Breast epithelium (tissue), 4 donors: ENCODE data around the gene DNAJC9. TPM values are rescaled to one million over a fixed set of nuclear protein-coding genes. Genes with fewer than 3 reads are reported as not detected.

Source experiments
- DNase-seq, 2 donors: peaks; one replicate each; pipeline ENCODE4 v3.0.0-alpha.2; 2019; ENCODE audit warnings: low spot score in 2 of 2
- H3K27ac ChIP-seq, 2 donors: fragments of 200-600 bp; sonication (generic) in 1 of 2; one replicate each; pipeline ENCODE4 v1.5.1; 2016 to 2019; ENCODE audit warnings: mild to moderate bottlenecking in 1 of 2
- H3K27me3 ChIP-seq, 2 donors: fragments of 200-600 bp; sonication (generic) in 1 of 2; one replicate each; pipeline versions ENCODE4 v1.5.1 to v1.6.0; 2017 to 2019; ENCODE audit warnings: control low read depth in 1 of 2, mild to moderate bottlenecking in 1 of 2
- H3K36me3 ChIP-seq: fragments of 200-600 bp; one replicate; pipeline ENCODE4 v1.5.1; 2019
- H3K4me1 ChIP-seq, 2 donors: fragments of 200-600 bp; sonication (generic); one replicate each; pipeline ENCODE4 v1.5.1; 2016 to 2019; ENCODE audit warnings: control low read depth in 1 of 2
- H3K4me3 ChIP-seq, 3 donors: fragments of 200-600 bp; sonication (generic); 1 replicate in 2 of 3; 2 replicates in 1 of 3; pipeline ENCODE4 v1.5.1; 2016 to 2019; ENCODE audit warnings: mild to moderate bottlenecking in 3 of 3, moderate library complexity in 2 of 3
- H3K9me3 ChIP-seq, 2 donors: fragments of 200-600 bp; sonication (generic) in 1 of 2; one replicate each; pipeline ENCODE4 v1.5.1; 2016 to 2019; ENCODE audit warnings: control low read depth in 1 of 2
- POLR2A ChIP-seq: fragments of 450-650 bp; IDR thresholded peaks from one replicate; pipeline ENCODE4 v1.6.1; 2016; ENCODE audit warnings: antibody characterized with exemption, mild to moderate bottlenecking, moderate library complexity
- POLR2AphosphoS5 ChIP-seq, 3 donors: sonication (generic); formaldehyde crosslinking; IDR thresholded peaks; one replicate each; pipeline ENCODE4 v1.6.1; 2017; ENCODE audit warnings: antibody characterized with exemption in 3 of 3
- intact Hi-C: fragments of 100-400 bp; cut with DNase I; formaldehyde crosslinking; loops from one replicate; pipeline ENCODE4 v1.15.1; 2023; ENCODE audit warnings: low total_unique reads
- total RNA-seq, 3 donors: library from RNA; depleted of rRNA; stranded (reverse); fragments of >200 nt; gene quantifications; one replicate each; pipeline ENCODE4 v1.1.0, GENCODE V29; 2016
- TF ChIP-seq, protein P1 (sequence below), 3 donors: fragments of 450-650 bp; IDR thresholded peaks; one replicate each; pipeline ENCODE4 v1.5.1; 2016 to 2017; ENCODE audit warnings: antibody characterized with exemption in 3 of 3, mild to moderate bottlenecking in 3 of 3, moderate library complexity in 3 of 3

DNAJC9 gene
- total RNA-seq, 3 donors from 2014 or later, result 17.3 to 24.3 (median 19.0) TPM

DNA sequence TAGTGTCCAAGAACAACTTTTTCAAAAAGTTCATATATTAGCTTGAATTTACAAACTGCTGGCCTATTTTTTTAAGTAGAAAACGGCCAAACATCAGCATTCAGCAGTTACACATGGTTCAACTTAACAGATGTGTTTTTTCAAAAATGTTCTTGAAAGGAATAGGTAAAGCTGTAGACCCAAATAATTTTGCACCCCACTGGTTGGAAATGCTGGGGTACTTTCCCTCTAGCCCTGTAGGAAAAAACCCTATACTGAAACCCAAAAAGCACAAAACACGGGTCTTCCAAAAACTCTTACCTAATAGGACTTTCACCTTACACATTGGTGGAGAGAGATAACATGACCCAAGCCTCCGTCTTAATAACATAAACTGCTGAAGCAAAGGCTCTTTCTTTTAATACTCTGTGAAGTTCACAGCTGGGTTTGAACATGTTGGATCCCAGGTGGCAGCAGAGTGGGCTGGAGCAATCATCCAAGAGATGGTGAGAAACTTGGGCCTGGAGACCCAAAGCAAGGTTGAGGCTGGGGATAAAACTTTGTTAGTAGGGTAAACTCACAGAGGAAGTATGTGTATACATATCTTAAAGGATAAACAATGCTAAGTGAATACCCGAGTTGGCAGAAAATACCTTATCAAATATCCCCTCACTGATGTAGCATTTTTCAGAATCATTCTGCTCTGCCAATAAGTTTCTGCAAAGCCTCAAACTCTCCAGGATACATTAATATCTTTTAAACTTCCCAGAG, 629 bp upstream of the DNAJC9 start:
- H3K36me3 ChIP-seq, result no peaks in the 10 kb centered on the region
- TF ChIP-seq, protein P1, sequence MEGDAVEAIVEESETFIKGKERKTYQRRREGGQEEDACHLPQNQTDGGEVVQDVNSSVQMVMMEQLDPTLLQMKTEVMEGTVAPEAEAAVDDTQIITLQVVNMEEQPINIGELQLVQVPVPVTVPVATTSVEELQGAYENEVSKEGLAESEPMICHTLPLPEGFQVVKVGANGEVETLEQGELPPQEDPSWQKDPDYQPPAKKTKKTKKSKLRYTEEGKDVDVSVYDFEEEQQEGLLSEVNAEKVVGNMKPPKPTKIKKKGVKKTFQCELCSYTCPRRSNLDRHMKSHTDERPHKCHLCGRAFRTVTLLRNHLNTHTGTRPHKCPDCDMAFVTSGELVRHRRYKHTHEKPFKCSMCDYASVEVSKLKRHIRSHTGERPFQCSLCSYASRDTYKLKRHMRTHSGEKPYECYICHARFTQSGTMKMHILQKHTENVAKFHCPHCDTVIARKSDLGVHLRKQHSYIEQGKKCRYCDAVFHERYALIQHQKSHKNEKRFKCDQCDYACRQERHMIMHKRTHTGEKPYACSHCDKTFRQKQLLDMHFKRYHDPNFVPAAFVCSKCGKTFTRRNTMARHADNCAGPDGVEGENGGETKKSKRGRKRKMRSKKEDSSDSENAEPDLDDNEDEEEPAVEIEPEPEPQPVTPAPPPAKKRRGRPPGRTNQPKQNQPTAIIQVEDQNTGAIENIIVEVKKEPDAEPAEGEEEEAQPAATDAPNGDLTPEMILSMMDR (IDR thresholded peaks at IDR 0.05), result no peak
- TF ChIP-seq POLR2A (no peak), POLR2AphosphoS5 (IDR thresholded peaks at IDR 0.05) (no peak)
- no peak for DNase-seq
- H3K4me1 ChIP-seq, result no peaks in the 10 kb centered on the region
- H3K27ac ChIP-seq, result peak overlapping the region; percentile 89 to 93
- no peaks in the 10 kb centered on the region for H3K9me3 ChIP-seq
- H3K4me3 ChIP-seq, result peak overlapping the region; percentile 76 to 89 (median 82)
- H3K27me3 ChIP-seq, result no peaks in the 10 kb centered on the region
- intact Hi-C loops, result no loop called here

DNA sequence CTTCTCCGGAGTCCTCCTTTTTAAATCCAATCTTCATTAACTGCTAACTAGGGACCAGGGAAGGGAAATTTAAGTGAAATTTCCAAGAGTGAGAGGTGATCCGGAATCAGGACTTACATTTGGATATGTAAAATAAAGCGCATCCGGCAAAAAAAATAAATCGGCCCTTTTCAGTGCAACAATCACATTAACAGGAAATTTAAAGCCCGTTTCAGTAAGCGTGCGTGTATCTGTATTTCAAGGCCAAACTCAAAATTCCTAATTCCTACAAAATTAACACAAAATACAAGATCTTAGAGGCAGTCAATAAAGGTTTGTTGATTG, 771 bp downstream of the DNAJC9 start:
- TF ChIP-seq, protein P1 (IDR thresholded peaks at IDR 0.05), result no peak
- Histone ChIP-seq H3K36me3 (no peaks in the 10 kb centered on the region), H3K9me3 (no peaks in the 10 kb centered on the region), H3K27me3 (no peaks in the 10 kb centered on the region), H3K27ac (peak overlapping the region in 1 of 2 donors; percentile 89), H3K4me1 (no peaks in the 10 kb centered on the region), H3K4me3 (peak overlapping the region; percentile 76 to 89 (median 82))
- intact Hi-C loops, result no loop called here
- DNase-seq, result no peak

DNA sequence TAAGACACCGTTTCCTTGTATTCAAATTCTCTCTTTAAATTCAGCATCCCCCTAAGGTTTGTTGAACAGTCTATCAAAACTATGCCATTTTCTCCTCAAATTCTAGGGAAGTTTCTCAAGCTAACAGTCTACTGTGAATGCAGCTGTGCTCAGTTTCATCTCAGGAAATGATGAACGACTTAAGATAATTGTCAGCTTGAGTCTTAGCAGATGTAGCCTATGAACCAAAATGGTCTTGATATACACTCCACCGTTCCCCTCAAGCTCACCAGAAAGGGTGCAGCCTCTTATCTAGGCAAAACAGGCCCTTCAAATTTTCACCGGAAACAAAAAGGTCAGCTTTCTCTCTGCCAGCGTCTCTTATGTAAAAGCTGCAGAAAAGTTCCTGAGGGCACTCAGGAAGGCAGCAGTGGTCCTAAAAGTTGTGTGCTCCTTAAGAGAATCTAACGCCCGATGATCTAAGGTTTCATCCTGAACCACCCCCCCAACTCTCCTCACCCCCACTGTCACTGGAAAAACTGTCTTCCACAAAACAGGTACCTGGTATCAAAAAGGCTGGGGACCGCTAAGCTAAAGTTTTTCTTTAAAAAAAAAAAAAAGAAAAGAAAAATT, 2.1 kb downstream of the DNAJC9 start:
- H3K4me1 ChIP-seq, result no peaks in the 10 kb centered on the region
- no peak overlapping the region for H3K4me3 ChIP-seq
- H3K27ac ChIP-seq, result no peak overlapping the region
- intact Hi-C loops, result no loop called here
- no peak for DNase-seq
- no peaks in the 10 kb centered on the region for H3K36me3 ChIP-seq
- TF ChIP-seq POLR2A, result no peak
- TF ChIP-seq, protein P1 (IDR thresholded peaks at IDR 0.05), result no peak
- TF ChIP-seq POLR2AphosphoS5 (IDR thresholded peaks at IDR 0.05), result no peak
- H3K27me3 ChIP-seq, result no peaks in the 10 kb centered on the region
- H3K9me3 ChIP-seq, result no peaks in the 10 kb centered on the region

DNA sequence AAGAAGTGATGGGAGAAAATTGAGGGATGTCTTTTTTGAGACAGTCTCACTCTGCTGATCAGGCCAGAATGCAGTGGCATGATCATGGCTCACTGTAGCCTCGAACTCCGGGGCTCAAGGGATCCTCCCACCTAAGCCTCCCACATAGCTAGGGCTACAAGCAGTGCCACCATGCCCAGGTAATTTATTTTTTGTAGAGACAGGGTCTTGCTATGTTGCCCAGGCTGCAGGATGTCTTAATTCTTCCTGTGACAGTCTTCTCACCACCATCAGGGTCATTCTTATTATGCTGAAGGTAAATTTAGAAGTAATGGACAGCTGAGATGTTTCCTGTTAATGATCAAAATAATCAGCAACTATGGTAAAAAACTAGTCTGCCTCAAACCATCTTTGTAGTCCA, 7.1 kb downstream of the DNAJC9 start:
- no peaks in the 10 kb centered on the region for H3K27me3 ChIP-seq
- intact Hi-C loops, result no loop called here
- H3K9me3 ChIP-seq, result no peaks in the 10 kb centered on the region
- no peak overlapping the region for H3K27ac ChIP-seq
- TF ChIP-seq, protein P1 (IDR thresholded peaks at IDR 0.05), result no peak
- TF ChIP-seq POLR2A, result no peak
- no peak for TF ChIP-seq POLR2AphosphoS5 (IDR thresholded peaks at IDR 0.05)
- H3K36me3 ChIP-seq, result no peaks in the 10 kb centered on the region
- DNase-seq, result no peak
- H3K4me3 ChIP-seq, result no peak overlapping the region
- H3K4me1 ChIP-seq, result no peaks in the 10 kb centered on the region

DNA sequence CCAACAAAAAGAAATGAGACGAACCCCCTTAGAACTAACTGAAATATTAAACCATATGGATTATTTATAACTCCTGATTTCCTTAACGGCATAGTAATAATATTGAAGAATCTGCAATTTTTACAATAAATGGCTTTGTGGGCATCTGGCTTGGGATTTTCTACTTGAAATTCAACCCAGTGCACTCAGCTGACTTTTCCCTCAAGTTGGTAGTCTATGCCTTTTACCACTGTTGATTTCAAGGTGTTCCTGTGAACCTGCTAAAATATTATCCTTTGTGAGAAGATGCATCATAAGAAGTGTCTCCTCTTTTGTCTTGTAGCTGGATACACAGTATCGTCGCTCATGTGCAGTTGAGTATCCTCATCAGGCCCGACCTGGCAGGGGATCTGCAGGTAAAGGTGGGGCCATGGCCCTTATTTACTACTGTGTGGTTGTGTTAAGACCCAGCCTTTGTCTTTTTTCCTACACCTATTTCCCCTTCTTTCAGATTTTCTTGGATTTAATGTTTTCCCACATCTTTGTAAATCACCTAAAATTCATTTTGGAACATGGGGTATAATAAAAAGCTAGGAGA, 8.0 kb downstream of the DNAJC9 start:
- TF ChIP-seq, protein P1 (IDR thresholded peaks at IDR 0.05), result no peak
- TF ChIP-seq POLR2A (no peak), POLR2AphosphoS5 (IDR thresholded peaks at IDR 0.05) (no peak)
- no peaks in the 10 kb centered on the region for H3K27me3 ChIP-seq
- H3K36me3 ChIP-seq, result no peaks in the 10 kb centered on the region
- DNase-seq, result no peak
- H3K9me3 ChIP-seq, result no peaks in the 10 kb centered on the region
- H3K4me3 ChIP-seq, result no peak overlapping the region
- no peaks in the 10 kb centered on the region for H3K4me1 ChIP-seq
- intact Hi-C loops, result no loop called here
- no peak overlapping the region for H3K27ac ChIP-seq
